Measurements from ENCODE around the gene HMG20A.

Gene HMG20A

DNA sequence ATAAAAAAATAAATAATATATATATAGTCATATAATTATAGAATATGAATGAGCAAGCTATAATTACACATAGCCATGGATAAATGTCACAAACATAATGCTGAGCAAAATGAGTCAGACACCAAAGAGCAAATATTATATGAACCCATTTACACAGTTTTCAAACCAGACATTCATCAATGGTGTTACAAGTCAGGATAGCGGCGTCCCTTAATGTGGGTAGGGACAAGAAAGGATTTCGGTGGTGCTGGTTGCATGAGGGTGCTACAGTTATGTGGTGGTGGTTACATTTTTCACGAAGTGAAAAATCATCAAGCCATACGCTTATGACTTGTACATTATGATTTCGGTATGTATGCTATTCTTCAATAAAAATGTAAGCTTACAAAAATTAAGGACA, 100.5 kb downstream of the HMG20A start:
- ATAC-seq, result no peak
- TF ChIP-seq ZNF565 (CRISPR knock-in tag; conservative IDR thresholded peaks at IDR 0.05; ENCODE audit: low read depth), result no peak
- no peak for TF ChIP-seq TCF4 (CRISPR knock-in tag; IDR thresholded peaks at IDR 0.05; ENCODE audit: borderline replicate concordance)
- TF ChIP-seq, protein P1, sequence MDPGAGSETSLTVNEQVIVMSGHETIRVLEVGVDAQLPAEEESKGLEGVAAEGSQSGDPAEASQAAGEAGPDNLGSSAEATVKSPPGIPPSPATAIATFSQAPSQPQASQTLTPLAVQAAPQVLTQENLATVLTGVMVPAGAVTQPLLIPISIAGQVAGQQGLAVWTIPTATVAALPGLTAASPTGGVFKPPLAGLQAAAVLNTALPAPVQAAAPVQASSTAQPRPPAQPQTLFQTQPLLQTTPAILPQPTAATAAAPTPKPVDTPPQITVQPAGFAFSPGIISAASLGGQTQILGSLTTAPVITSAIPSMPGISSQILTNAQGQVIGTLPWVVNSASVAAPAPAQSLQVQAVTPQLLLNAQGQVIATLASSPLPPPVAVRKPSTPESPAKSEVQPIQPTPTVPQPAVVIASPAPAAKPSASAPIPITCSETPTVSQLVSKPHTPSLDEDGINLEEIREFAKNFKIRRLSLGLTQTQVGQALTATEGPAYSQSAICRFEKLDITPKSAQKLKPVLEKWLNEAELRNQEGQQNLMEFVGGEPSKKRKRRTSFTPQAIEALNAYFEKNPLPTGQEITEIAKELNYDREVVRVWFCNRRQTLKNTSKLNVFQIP (CRISPR knock-in tag; IDR thresholded peaks at IDR 0.05; ENCODE audit: borderline replicate concordance, low read depth), result no peak
- no peak for TF ChIP-seq GLIS3 (CRISPR knock-in tag; IDR thresholded peaks at IDR 0.05)
- no peak for TF ChIP-seq ZNF70 (CRISPR knock-in tag; IDR thresholded peaks at IDR 0.05)

DNA sequence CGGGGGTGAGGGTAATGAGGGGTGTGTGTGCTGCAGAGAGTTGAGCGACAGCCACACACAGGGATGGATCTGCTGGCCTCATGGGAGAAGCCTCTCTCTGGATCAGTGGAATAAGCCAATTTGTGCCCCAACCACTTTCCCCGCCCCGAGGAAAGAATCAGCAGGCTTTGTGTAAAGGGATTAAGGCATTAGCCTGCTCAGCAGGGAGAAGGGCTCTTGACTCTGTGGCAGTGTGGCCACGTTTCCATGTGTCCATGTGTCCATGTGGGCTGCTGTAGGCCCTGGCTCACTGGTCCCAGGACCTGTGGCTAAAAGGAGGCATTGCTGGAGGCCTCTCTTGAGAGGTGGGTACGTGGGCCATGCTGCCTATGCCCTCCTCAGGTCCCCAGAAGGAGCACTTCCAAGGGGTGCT, 104.7 kb downstream of the HMG20A start:
- TF ChIP-seq, protein P2, sequence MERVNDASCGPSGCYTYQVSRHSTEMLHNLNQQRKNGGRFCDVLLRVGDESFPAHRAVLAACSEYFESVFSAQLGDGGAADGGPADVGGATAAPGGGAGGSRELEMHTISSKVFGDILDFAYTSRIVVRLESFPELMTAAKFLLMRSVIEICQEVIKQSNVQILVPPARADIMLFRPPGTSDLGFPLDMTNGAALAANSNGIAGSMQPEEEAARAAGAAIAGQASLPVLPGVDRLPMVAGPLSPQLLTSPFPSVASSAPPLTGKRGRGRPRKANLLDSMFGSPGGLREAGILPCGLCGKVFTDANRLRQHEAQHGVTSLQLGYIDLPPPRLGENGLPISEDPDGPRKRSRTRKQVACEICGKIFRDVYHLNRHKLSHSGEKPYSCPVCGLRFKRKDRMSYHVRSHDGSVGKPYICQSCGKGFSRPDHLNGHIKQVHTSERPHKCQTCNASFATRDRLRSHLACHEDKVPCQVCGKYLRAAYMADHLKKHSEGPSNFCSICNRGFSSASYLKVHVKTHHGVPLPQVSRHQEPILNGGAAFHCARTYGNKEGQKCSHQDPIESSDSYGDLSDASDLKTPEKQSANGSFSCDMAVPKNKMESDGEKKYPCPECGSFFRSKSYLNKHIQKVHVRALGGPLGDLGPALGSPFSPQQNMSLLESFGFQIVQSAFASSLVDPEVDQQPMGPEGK (CRISPR knock-in tag; IDR thresholded peaks at IDR 0.05; ENCODE audit: borderline replicate concordance), result no peak
- TF ChIP-seq ZNF565 (CRISPR knock-in tag; conservative IDR thresholded peaks at IDR 0.05; ENCODE audit: low read depth) (no peak), TCF4 (CRISPR knock-in tag; IDR thresholded peaks at IDR 0.05; ENCODE audit: borderline replicate concordance) (no peak), ESRRG (CRISPR knock-in tag; IDR thresholded peaks at IDR 0.05) (no peak), SNAI2 (CRISPR knock-in tag; IDR thresholded peaks at IDR 0.05) (no peak), ARNTL (CRISPR knock-in tag; IDR thresholded peaks at IDR 0.05; ENCODE audit: borderline replicate concordance, low read depth) (no peak), RARB (CRISPR knock-in tag; IDR thresholded peaks at IDR 0.05) (no peak), ZFP3 (CRISPR knock-in tag; IDR thresholded peaks at IDR 0.05) (no peak), OSR1 (CRISPR knock-in tag; IDR thresholded peaks at IDR 0.05) (no peak), GLIS3 (CRISPR knock-in tag; IDR thresholded peaks at IDR 0.05) (no peak), ISL1 (CRISPR knock-in tag; IDR thresholded peaks at IDR 0.05) (no peak), ZNF70 (CRISPR knock-in tag; IDR thresholded peaks at IDR 0.05) (no peak), ZNF8 (CRISPR knock-in tag; IDR thresholded peaks at IDR 0.05) (no peak)
- TF ChIP-seq, protein P3, sequence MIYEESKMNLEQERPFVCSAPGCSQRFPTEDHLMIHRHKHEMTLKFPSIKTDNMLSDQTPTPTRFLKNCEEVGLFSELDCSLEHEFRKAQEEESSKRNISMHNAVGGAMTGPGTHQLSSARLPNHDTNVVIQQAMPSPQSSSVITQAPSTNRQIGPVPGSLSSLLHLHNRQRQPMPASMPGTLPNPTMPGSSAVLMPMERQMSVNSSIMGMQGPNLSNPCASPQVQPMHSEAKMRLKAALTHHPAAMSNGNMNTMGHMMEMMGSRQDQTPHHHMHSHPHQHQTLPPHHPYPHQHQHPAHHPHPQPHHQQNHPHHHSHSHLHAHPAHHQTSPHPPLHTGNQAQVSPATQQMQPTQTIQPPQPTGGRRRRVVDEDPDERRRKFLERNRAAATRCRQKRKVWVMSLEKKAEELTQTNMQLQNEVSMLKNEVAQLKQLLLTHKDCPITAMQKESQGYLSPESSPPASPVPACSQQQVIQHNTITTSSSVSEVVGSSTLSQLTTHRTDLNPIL (CRISPR knock-in tag; IDR thresholded peaks at IDR 0.05; ENCODE audit: low read depth), result no peak
- TF ChIP-seq, protein P1 (CRISPR knock-in tag; IDR thresholded peaks at IDR 0.05; ENCODE audit: borderline replicate concordance, low read depth), result no peak
- TF ChIP-seq, protein P4, sequence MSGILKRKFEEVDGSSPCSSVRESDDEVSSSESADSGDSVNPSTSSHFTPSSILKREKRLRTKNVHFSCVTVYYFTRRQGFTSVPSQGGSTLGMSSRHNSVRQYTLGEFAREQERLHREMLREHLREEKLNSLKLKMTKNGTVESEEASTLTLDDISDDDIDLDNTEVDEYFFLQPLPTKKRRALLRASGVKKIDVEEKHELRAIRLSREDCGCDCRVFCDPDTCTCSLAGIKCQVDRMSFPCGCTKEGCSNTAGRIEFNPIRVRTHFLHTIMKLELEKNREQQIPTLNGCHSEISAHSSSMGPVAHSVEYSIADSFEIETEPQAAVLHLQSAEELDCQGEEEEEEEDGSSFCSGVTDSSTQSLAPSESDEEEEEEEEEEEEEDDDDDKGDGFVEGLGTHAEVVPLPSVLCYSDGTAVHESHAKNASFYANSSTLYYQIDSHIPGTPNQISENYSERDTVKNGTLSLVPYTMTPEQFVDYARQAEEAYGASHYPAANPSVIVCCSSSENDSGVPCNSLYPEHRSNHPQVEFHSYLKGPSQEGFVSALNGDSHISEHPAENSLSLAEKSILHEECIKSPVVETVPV (CRISPR knock-in tag; IDR thresholded peaks at IDR 0.05), result no peak
- no peak for ATAC-seq

DNA sequence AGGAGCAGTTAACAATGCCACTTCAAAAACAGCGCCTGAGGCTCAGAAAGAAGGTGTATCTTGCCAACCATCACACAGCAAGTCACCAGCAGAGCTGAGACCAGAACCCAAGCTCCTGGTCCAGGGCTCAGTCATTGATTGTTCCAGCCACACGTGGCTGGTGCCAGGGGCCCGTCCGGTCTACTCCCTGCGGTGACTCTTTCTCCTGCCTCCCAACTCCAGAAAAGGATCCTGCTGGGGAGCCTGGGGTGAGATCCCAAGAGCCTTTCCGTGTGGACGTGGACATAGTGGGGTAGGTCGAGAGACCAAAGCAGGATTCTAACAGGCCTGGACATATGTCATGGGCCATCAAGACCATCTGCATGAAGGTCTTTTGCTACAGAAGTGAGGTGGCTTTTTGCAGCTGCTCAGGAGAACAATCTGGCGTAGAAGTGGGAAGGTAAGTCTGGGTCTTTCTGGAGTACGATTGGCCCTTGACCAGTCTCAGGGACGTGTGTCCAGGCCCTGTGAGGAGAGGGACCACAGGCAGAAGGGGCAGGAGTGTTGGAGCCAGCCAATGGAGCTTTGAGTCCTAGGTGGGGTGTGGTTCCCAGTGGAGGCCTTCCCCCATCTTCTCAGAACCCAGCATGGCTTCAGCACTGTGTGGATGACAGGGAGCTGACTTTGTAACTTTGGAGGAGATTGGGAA, 105.4 kb downstream of the HMG20A start:
- TF ChIP-seq ZNF70 (CRISPR knock-in tag; IDR thresholded peaks at IDR 0.05), result no peak
- no peak for TF ChIP-seq ZFP3 (CRISPR knock-in tag; IDR thresholded peaks at IDR 0.05)
- TF ChIP-seq ZNF565 (CRISPR knock-in tag; conservative IDR thresholded peaks at IDR 0.05; ENCODE audit: low read depth), result no peak
- TF ChIP-seq ZNF8 (CRISPR knock-in tag; IDR thresholded peaks at IDR 0.05), result no peak
- no peak for TF ChIP-seq CSDC2 (CRISPR knock-in tag; IDR thresholded peaks at IDR 0.05)
- TF ChIP-seq ZC3H10 (CRISPR knock-in tag; IDR thresholded peaks at IDR 0.05), result no peak
- TF ChIP-seq PPARA (CRISPR knock-in tag; IDR thresholded peaks at IDR 0.05; ENCODE audit: borderline replicate concordance), result no peak
- no peak for TF ChIP-seq ARNTL (CRISPR knock-in tag; IDR thresholded peaks at IDR 0.05; ENCODE audit: borderline replicate concordance, low read depth)
- TF ChIP-seq TOX (CRISPR knock-in tag; IDR thresholded peaks at IDR 0.05; ENCODE audit: borderline replicate concordance), result no peak
- TF ChIP-seq ZFP30 (CRISPR knock-in tag; IDR thresholded peaks at IDR 0.05), result no peak
- ATAC-seq, result no peak

Data from SK-N-SH treated with all-trans-retinoic acid at 6 μM for 48 hours (cell line).